Midbrain (tissue), 1 donor: ENCODE data around the gene HOXA5.
A peak's percentile ranks its signal among the peaks of the same experiment; 100 is the strongest.

Experiments
- DNase-seq: peaks from one replicate; lab custom pipeline; 2025; lab: John Stamatoyannopoulos, UW

HOXA5 gene

DNA sequence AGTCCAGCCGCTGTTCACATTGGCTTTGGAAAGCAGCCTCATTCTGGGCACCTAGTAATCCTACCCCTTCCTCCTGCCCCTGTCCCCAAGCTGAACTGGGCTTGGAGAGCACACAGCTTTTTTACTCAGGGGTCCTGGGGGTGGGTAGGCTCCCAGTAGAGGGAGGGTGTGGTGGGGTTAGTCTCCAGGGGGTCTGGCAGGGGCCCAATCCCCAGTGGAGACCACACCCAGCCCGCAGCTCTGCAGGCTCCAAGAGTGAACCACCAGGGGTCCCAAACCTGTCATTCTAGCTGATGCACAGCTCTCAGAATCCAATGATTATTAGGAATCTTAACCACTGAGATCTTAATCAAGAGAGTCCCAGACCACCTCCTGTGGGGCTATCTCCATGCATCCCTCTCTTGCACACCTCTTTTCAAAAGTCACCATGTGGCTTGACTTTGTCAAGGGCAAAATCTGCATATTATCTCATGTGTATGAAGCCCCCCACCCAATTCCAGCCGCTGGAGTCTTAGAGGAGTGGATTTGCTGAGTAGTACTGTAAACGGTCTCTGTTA is 38.9 kb upstream of the HOXA5 start:
- DNase-seq, result no peak

GRCh38 chr7:27181795-27182275 is 38.4 kb upstream of the HOXA5 start:
- no peak for DNase-seq

DNA sequence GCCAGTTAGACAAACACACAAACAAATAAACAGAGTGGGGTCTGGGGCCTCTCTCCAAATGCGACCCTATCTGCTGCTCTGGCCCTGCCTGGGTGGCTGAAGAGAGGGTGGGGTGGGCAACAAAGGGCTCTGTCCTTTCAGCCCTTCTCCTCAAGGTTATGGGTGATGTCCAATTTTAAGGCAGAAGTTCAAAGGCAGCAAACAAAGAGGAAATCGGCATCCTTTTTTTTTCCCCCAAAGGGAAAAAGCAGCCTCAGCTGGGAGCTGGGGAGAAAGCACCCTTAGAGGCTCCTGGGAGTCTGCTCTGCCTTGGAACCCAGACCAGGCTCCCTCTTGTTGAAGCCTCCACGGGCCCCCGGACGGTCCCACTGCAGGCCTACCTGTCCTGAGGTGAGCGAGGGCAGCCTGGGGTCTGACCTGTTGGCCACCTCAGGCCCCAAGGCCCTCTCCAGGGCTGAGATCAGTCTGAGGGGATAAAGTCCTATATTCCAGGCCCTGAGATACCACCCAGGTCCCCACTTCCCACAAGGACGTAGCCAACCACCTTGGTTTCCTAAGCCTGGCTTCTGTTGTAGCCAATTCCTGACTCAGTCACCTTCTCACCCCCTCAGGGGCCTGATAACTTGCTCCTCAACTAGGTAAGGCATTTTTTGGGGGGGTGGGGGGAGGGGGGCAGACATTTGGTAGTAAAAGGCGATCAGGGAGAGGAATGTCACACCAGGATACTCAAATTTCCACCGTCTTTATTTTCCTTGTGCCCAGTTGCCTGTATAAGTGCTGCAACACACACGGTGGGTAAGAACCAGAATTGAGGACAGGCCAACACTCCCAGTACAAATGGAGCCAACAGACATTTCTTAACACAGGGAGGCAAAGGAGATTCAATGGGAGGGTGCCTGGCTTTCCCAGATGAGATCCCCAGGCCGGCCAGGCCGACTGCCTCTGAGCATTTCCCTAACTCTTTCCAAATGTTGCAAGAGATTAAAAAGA is 37.2 kb upstream of the HOXA5 start:
- DNase-seq, result no peak

DNA sequence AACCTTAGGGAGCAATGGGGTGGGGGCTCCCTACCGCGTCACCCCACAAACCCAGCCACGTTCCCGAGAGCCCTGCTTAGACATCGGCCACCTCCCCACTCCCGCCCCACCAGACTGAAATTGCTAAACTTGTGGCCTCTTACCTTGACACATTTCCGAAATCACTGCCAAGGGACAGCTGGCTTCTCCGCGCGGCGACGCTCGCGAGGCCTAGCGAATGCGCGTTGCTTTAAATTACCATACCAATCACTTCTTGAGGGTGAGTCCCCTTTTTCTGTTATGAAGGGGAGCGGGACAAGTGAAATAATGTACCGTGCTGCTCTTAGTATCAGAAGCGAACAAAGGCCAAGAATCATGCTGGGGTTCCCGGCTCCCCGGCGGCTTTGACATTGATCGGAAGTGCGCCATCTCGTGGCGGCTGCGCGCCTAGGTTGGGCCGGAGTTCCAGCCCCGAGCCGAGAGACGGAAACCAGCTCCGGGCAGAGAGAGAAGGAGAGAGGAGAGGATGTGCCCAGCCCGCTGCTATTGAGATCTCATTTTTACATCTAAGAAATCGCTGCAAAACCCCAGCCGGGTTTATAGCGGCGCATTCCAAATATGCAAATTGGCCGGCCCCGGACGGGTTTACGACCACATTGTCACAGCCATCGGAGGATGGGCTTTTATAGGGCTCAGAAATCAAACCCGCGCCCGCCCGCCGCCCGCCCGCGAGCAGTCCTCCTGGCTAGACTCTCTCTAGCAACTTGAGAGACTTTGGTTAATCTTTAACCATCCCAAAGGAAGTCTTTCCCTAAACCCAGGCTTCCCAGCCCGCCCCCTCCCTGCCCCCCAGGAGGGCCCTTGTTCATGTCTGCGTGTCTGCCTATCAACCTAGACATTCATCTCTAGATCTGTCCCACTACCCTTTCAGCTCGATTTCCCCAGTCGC is 36.3 kb upstream of the HOXA5 start:
- DNase-seq, result peak; percentile 26

DNA sequence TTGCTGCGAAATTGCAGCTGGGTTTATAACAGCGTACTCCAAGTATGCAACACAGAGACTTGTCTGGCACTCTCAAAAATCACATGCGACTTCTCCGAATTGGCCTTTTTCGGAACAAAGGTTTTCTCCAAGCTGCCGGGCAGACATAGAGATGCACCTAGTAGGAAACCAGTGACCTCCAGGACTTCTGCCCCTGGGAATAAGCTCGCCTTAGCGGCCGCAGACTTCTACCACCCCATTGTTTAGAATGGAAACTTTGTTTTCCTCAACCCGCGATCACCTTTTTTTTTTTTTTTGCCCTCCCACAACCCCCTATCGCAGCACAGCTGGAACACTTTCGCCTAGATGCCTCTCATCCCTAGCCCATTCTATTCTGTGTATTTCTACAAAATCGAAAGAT is 35.5 kb upstream of the HOXA5 start:
- no peak for DNase-seq

GRCh38 chr7:27178366-27178765 is 34.9 kb upstream of the HOXA5 start:
- DNase-seq, result no peak

DNA sequence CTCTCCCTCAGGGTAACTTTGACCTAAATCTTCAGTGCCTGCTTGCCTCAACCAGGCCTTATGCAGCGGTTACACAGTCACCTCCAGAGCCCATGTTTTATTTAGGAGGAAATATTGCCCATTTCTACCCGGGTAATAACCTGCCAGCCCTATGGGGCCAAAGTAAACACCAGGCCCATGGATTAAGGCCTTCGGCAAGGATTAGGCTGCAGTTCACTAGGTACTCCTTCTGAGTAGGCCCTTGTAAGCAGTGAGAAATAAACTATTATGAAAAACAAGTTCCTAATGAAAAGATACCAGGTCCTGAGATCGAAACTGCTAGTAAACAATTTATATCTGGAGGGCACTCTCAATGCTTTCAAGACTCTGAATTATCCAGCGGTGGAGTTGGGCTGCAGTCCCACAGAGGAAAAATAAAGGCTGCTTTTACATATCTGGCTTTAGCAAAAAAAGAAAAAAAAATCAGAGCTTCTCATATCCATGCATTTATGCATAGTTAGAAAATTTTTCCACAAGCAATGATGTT is 34.4 kb upstream of the HOXA5 start:
- no peak for DNase-seq

DNA sequence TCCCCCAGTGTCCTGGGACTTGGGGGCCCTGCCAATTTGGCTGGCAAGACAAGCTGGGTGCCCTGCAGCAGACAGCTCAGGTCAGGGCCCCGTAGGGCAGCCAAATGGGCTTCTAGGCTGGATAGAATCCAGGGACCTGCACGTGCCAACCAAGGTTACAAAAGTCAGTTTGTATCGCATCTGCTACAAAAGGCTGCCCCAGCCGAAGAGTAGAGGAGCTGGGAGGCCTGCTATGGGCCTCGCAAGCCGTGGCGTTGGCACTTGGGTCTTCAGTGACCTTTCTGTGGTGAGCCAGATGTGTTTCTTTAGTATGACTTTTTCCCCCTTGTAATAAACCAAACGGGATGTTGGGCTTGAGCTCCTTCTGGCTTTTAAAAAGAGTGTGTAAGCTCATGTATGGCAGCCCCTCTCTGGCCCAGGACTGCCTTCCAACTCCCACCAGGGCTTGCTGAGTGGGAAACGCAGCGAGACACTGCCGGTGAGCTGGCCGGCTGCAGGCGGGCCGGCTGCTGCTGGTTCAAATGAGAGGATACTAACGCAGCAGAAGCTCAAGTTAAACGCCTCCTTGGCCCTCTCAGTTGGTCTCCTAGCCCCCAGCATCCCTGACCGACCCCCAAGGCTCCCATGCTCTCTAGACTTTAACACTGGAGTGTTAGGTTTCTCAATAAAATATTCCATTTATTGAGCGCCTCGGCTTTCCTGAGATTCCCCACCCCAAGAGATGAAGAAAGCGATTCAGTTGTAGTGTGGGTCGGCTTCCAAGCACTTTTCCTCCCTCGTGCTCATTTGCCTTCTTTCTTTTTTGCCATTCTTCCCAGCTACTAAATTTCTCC is 33.7 kb upstream of the HOXA5 start:
- no peak for DNase-seq

GRCh38 chr7:27176524-27176845 is 33.0 kb upstream of the HOXA5 start:
- DNase-seq, result no peak

DNA sequence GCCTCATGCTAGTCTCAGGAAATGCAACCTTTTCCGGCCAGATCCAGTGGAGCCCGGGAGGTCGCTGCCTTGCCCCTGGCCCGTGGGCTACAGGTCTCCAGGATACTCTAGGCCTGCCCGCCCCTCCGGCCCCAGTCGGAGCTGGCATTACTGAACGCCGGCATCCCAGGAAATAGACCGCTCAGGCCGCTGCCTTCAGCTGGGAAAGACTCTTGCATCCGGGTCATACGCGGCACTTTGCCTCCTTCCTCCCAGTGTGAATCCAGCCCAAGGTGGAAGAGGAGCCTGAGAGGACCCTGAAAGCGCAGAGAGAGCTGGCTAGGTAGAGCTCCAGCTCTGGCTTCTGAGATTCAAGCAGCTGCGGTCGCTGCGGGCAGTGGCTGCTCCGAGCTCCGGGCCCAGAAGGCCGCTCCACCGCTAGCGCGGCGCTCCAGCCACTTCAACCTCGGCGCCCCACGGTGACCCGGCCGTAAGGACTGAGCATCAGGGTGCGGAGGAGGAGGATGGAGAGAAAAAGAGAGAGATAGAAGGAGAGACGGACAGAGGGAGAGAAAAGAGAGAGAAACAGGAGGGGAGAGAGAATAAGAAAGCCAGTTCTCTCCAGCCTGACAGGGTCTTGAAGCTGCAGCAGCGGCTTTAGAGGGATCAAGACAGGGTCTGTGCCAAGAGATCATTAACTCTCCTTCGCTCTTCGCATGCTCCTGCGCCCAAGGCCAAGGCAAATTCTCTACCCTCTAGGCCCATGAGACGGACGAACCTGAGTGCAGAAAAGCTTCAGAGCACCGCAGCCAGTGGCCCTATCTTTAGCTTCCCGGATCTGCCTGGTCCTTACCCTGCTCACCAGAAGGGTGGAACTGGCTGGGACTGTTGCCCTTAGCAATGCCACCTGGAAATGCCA is 32.4 kb upstream of the HOXA5 start:
- DNase-seq, result no peak

GRCh38 chr7:27174874-27175625 is 31.6 kb upstream of the HOXA5 start:
- DNase-seq, result no peak

GRCh38 chr7:27173956-27174873 is 30.7 kb upstream of the HOXA5 start, which contains the start of gene HOXA10:
Gene HOXA10, minus strand, starts transcription at chr7:27174320. Its CDS starts 14 bp downstream, at chr7:27174306.
- no peak for DNase-seq

GRCh38 chr7:27173511-27173955 is 30.1 kb upstream of the HOXA5 start:
- DNase-seq, result no peak

GRCh38 chr7:27172823-27173510 is 29.5 kb upstream of the HOXA5 start:
- DNase-seq, result no peak

DNA sequence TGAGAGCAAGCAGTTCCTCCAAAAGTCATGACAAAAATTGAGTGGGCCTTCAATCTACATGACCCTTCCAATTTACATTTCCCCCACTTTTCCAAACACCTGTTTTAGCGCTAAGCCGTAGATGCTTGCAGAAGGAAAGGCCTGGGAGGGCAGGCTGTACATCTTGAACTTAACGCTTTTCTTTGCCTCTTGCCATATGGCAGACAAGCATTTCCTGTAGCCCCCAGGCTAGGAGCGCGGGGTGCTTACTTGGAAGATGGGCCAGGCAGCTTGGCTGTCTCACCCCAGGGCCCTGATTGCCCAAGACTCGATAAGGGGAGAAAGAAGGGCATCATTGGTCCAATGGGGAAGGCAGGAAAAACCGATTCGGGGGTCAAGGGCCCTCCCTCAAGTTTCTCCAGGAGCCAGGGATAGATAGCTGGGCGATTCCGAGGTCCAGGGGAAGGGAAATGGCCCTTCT is 28.9 kb upstream of the HOXA5 start:
- no peak for DNase-seq

GRCh38 chr7:27171637-27172314 is 28.3 kb upstream of the HOXA5 start:
- no peak for DNase-seq

DNA sequence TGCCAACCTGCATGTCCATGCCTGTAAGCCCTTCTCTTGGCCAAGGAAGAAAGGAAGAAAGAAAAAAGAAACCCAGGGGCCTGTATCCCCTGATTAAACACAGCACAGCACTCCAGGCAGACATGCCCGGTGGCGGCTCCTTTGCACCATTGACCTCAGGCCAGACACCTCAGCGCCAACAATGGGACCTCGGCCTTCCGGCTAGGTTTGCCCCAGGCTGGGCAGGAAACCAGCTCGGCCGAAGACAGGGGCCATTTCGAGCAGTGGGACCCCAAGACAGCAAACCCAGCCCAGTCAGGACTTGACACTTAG is 27.8 kb upstream of the HOXA5 start:
- no peak for DNase-seq
